Breast epithelium (tissue), 3 donors: ENCODE measurements around the gene NAA80.

ENCODE experiments used
- CTCF ChIP-seq, 3 donors: fragments of 450-650 bp; IDR thresholded peaks; one replicate each; pipeline ENCODE4 v1.5.1; 2016 to 2017; ENCODE audit warnings: antibody characterized with exemption in 3 of 3, mild to moderate bottlenecking in 3 of 3, moderate library complexity in 3 of 3
- POLR2A ChIP-seq: fragments of 450-650 bp; IDR thresholded peaks from one replicate; pipeline ENCODE4 v1.6.1; 2016; ENCODE audit warnings: antibody characterized with exemption, mild to moderate bottlenecking, moderate library complexity
- POLR2AphosphoS5 ChIP-seq, 3 donors: sonication (generic); formaldehyde crosslinking; IDR thresholded peaks; one replicate each; pipeline ENCODE4 v1.6.1; 2017; ENCODE audit warnings: antibody characterized with exemption in 3 of 3

DNA sequence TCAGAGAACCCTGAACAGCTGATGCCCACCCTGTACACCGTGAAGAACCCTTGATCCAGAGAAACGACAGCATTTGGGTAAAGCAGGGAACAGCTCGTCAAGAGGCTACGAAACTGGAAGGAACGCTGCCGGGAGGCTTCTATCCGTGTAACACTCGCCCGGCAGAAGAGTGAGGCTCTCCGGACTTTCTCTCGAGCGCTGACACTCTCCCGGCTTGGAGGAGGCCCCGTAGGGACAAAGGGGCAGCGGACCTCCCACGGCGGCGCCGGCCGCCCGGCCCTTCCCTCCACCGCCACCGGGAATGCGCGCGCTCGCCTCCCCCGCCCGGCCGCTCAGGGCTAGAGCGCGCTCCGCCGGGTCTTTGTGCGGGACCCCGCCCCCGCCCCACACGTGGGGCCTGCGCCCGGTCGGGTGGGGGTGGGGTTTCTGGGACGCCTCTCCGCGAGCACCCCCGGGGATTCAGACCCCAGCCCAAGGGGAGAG lies 21.7 kb upstream of the NAA80 start:
- no peak for TF ChIP-seq CTCF (IDR thresholded peaks at IDR 0.05)
- TF ChIP-seq POLR2A, result no peak
- no peak for TF ChIP-seq POLR2AphosphoS5 (IDR thresholded peaks at IDR 0.05)
